Measurements from ENCODE around the gene PNCK. TPM values are rescaled to one million over a fixed set of nuclear protein-coding genes. Genes with fewer than 3 reads are reported as not detected.

The PNCK gene
- total RNA-seq, 4 donors from 2014 or later = 0.46 to 0.60 TPM; not detected in 2

DNA sequence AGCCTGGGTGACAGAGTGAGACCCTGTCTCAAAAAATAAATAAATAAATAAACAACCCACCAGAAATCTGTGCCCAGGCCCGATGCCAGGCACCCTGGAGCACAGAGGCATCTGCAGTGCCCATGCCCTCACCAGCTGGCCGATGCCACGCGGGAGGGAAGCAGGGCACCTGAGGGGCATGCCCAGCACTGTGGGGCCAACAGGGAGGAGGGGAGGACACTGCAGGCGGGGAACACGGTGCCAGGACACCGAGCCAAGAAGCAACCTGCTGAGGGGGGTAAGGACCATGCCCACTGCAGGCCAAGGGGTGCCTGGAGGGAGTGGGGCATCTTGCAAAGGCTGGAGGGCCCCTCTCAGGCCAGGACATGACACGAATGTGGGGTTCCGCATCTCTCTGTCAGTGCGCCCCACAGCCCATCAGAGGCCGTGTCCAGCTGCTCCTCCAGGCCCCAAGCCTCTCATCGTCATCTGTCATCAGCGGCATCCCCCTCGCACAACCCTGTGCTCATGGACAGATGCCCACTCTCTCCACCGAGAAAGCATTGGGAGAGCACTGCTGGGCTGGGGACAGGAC is 39.9 kb downstream of the PNCK start:
- no peak for DNase-seq (ENCODE audit: low spot score)
- ATAC-seq (ENCODE audit: low FRiP score) = no peak
- TF ChIP-seq, protein P1, sequence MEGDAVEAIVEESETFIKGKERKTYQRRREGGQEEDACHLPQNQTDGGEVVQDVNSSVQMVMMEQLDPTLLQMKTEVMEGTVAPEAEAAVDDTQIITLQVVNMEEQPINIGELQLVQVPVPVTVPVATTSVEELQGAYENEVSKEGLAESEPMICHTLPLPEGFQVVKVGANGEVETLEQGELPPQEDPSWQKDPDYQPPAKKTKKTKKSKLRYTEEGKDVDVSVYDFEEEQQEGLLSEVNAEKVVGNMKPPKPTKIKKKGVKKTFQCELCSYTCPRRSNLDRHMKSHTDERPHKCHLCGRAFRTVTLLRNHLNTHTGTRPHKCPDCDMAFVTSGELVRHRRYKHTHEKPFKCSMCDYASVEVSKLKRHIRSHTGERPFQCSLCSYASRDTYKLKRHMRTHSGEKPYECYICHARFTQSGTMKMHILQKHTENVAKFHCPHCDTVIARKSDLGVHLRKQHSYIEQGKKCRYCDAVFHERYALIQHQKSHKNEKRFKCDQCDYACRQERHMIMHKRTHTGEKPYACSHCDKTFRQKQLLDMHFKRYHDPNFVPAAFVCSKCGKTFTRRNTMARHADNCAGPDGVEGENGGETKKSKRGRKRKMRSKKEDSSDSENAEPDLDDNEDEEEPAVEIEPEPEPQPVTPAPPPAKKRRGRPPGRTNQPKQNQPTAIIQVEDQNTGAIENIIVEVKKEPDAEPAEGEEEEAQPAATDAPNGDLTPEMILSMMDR (IDR thresholded peaks at IDR 0.05) = no peak

DNA sequence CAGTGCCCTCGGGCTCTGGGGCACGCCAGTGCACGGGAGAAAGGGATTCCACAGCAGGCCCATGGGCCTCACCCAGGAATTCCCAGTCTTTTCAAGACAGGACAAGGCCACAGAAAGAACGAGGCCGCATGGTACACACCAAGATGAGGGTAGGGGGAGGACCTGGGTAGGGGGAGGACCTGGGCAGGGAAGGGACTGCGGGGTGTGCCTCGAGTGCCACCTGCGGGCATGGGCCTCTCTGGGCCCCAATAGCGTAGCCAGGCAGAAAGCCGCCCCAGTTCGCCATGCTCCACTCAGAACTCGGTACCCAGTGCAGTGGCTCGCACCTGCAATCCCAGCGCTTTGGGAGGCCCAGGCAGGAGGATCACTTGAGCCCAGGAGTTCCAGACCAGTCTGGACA is 40.6 kb downstream of the PNCK start:
- peak; percentile 4 for ATAC-seq (ENCODE audit: low FRiP score)
- no peak for DNase-seq (ENCODE audit: low spot score)
- TF ChIP-seq, protein P1 (IDR thresholded peaks at IDR 0.05) = no peak

GRCh38 chrX:153632595-153632946 is 41.0 kb downstream of the PNCK start:
- DNase-seq (ENCODE audit: low spot score) (no peak), ATAC-seq (ENCODE audit: low FRiP score) (no peak)
- TF ChIP-seq, protein P1 (IDR thresholded peaks at IDR 0.05) = no peak

DNA sequence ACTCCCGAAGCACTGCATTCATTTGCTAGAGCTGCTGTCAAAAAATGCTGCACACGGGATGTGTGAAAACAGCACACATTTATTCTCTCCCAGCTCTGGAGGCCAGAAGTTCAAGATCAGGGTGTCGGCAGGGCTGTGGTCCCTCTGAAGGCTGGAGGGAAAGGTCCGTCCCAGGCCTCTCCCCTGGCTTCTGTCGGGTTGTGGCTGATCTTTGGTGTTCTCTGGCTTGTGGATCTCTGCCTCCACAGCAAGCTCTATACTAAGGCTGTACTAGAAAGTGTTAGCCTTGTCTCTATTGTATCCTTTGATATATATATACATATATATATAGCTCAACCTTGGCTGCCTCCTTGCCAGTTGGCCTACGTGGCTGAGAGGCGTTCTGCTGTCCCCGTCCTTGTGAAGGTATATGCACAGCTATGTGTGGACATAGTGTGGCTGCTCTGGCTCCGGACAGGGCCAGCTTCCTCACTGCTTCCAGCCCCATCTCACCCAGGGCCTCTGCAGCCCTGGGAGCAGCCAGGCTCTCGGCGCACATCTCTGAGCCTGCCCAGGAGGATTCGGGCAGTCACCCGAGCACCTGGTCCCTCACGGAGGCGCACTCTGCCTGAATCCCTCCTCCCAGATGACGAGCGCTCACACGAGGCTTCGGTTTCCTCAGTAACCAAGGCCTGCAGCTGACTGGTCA is 41.6 kb downstream of the PNCK start:
- DNase-seq (ENCODE audit: low spot score) (no peak), ATAC-seq (ENCODE audit: low FRiP score) (no peak)
- TF ChIP-seq, protein P1 (IDR thresholded peaks at IDR 0.05) = no peak

DNA sequence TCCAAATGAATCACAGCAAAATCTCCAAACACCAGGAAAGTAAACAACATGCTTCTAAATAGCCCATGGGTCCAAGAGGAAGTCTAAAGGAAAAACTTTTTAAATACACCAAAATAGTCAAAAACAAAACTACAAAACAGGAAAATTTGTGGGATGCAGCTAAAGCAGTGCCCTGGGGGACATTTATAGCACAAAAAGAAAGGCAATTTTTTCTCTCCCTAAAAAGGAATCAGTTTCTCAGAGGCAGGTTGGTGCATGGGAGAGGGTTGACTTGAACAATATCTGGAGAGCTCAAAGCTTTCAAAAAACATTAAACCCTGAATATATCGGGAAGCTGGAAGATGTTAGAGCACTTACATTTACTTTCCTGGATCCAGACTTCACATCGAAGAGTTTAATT is 42.3 kb downstream of the PNCK start:
- DNase-seq (ENCODE audit: low spot score) = no peak
- no peak for ATAC-seq (ENCODE audit: low FRiP score)
- TF ChIP-seq, protein P1 (IDR thresholded peaks at IDR 0.05) = no peak

DNA sequence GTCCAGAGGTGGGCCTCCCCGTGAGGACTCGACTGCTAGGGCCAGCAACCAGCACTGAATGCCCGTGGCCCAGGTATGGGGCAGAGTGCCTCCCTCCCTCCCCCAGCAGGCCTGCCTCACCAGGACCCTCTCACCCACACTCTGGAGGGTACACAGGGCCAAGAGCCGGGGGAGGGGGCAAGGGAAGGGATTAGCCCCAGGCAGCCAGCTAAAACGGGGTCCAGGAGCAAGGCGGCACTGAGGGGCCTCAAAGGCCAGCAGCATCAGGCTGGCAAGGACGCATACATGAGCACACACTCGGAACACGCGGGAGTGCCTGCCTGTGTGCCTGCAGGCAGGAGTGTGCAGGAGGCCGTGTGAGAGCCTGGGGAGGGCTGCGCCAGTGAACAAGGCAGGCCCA is 44.9 kb downstream of the PNCK start:
- no peak for ATAC-seq (ENCODE audit: low FRiP score)
- no peak for DNase-seq (ENCODE audit: low spot score)
- TF ChIP-seq, protein P1 (IDR thresholded peaks at IDR 0.05) = no peak

DNA sequence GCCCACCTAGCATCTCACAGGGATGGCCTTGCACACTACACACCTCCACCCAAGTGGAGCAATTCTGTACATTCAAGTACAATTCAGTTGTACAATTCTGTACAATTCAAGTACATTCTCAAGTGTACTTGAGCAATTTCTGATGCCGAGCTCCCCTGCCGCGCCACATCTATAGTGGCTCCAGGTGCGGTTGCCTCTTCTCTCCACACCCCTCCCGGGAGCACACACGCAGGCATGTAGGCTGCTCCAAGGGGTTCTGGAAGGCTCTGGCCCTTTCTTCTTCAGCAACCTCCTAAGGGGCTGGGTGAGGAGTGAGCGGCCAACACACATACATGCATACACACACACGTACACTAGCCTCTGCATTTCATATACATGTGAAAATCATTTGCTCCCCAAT is 45.5 kb downstream of the PNCK start:
- DNase-seq (ENCODE audit: low spot score) (no peak), ATAC-seq (ENCODE audit: low FRiP score) (no peak)
- TF ChIP-seq, protein P1 (IDR thresholded peaks at IDR 0.05) = no peak

Measured in omental fat pad (tissue), 4 donors.